Stimulated activated CD8-positive, alpha-beta memory T cell treated with anti-CD3 and anti-CD28 coated beads, Interleukin-7, amount 100 ng/mL, for 1 hour (primary cell): Measurements from ENCODE around the gene LTA.

Experiments used
- DNase-seq, 2 donors: peaks; one replicate each; pipeline ENCODE4 v3.0.0-alpha.2; 2020; ENCODE audit warnings: low read depth in 2 of 2

Gene LTA

DNA sequence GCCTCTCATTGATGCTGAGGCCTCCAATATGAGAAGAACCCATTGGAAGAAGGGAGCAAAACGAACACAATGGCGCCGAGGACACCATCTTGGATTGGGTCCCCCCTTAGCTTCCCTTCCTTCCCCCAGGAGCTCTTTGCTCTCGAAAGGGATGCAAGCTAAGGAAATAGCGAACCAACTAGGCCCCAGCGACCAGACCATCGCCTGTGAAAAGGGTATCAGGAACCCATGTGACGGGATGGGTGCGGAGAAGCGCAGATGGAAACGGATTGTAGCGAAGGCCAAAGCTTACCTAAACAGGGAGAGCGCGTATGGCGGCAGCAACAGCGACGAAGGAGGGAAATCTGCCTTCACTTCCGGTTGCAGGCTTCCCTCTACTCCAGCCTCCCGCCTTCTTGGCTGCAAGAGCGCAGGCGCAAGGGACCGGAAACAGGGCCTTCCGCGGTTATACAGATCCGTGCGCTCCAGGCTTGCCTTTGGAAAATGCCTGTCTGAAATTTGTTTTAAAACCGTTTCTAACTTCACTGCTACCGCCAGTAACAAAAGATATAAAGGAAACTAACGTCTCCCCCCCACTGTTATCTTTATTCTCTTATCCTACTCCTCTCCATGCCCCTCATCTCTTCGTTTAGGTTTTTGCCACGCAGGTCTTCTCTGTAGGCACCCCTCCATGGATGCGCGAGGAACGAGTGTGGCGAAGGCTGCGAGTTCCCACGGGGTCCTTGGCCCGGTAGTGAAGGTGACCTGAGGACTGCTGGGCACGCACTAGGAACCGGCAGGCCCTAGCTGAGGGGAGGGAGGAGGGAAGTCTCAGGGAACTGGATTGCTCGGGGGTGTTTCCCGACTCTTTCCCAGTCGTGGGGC is 30.2 kb upstream of the LTA start, which contains the start of gene DDX39B:
DDX39B (minus strand) TSS at position 346 of the 864 bp plus-strand sequence. CDS start 1,471 bp downstream, outside the sequence.
- DNase-seq: peak; percentile 83 to 87

- no peak for DNase-seq
Measured at GRCh38 chr6:31543639-31544038, 28.4 kb upstream of the LTA start.

- no peak for DNase-seq
Measured at GRCh38 chr6:31544676-31545075, 27.4 kb upstream of the LTA start.

DNA sequence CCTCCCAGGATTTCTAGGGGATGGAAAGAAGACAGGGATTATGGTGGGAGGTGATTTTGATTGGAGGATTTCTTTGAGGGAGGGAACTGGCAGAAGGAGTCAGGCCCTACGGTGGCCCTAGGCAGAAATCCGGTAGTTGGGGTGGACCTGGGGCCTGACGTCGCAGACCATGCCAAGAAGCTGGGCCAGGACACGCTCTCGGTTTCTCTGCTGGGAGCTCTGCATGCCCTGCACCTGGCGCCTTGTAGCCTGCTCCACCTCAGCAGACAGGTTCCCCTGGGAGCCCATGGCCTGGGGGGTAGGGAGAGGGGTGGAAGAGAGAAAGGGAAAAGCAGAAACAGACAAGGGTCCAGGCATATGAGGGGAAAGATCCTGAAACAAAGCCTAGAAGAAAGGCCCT is 26.8 kb upstream of the LTA start:
- no peak for DNase-seq

GRCh38 chr6:31546339-31546957 is 25.6 kb upstream of the LTA start, which contains the start of gene ATP6V1G2:
Gene ATP6V1G2 (minus strand): TSS chr6:31546608. CDS start chr6:31546559, 49 bp downstream.
- DNase-seq: peak; percentile 55 to 73

- DNase-seq: peak; percentile 77 to 80
Measured at GRCh38 chr6:31546958-31547726, 24.9 kb upstream of the LTA start, which contains the start of gene NFKBIL1. Gene NFKBIL1 (plus strand): TSS chr6:31547608. CDS start chr6:31547695, 87 bp downstream.

DNA sequence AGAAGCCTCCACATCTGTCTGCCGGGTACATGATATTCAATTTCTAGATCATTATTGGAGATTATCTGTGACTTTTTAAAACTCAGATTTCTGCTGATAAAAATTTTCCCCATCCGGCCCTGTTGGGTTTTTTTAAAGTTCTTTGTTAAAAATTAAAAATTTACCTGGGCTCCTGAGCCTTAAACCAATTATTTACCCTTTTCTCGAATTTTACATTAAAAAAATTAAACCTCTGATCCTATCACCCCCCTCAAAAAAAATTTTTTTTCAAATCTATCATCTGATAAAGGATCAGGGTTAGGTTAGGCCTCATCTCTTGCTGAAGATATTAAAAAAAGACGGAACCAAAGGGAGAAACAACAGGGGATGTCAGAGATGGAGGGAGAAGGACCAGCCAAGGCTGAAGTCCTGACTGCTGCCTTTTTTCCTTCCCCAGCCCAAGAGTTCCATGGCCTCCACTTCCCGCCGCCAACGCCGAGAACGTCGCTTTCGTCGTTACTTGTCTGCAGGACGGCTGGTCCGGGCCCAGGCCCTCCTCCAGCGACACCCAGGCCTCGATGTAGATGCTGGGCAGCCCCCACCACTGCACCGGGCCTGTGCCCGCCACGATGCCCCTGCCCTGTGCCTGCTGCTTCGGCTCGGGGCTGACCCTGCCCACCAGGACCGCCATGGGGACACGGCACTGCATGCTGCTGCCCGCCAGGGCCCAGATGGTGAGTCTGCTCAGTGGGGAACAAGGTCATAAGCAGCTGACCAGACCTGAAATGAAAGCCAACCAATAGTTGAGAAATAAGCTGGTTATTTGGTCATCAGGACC is 24.2 kb upstream of the LTA start:
- DNase-seq: no peak

DNA sequence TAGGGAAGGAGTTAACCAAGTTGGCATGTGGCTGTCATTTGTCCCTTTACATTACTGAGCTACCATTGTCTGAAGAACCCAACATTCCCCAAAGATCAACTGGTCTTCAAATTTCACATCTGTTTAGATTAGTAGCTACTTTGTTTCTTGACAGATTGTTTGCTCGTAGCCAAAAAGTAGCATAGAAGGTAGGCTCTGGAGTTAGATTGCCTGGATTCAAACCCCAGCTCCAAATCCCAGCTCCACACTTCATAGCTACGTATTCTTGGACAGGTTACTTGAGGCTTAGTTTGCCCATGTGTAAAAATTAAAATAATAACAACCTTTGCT is 23.6 kb upstream of the LTA start:
- DNase-seq: no peak

- DNase-seq: peak; percentile 28 to 35
Measured at GRCh38 chr6:31551371-31551770, 20.7 kb upstream of the LTA start.

DNA sequence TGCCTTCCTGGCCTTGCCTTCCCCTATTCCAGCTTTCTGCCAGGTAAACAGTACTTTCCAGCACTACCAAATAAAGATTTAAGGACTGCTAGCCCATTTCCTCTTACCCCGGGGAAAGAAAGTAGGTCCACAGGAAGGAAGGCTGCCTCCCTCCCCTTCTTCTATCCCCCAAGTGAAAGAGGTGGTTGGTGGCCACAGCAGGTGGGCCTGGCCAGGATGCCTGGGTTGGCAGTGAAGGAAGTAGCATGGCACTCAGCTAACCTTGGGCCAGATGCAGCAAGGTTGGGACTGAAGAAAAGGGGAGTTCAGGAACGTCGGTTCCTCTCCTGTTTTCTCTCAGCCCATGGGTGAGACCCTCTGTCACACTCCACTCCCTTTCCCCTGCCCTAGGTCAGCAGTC is 15.8 kb upstream of the LTA start:
- no peak for DNase-seq

DNA sequence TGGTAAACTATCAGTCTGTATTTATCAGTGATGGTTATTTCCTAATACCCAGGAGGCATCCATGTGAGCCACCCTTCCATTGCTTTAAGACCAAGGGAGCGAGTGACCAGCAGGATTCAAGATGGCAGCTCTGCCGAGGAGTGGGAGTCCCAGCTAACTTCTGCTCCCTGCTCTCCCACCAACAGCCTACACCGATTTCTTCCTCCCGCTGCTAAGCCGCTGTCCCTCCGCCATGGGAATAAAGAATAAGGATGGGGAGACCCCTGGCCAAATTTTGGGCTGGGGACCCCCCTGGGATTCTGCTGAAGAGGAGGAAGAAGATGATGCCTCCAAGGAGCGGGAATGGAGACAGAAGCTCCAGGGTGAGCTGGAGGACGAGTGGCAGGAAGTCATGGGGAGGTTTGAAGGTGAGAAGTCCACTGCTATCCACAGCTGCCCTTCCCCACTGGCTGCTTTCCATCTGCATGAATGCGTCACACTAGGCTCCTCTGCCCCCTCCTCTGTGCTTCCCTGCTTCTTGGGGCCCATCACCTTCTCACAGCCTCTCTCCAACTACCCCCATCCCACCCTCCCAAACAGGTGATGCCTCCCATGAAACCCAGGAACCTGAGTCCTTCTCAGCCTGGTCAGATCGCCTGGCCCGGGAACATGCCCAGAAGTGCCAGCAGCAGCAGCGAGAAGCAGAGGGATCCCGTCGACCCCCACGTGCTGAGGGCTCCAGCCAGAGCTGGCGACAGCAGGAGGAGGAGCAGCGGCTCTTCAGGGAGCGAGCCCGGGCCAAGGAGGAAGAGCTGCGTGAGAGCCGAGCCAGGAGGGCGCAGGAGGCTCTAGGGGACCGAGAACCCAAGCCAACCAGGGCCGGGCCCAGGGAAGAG is 14.4 kb upstream of the LTA start:
- DNase-seq: no peak

- DNase-seq: no peak
Measured at GRCh38 chr6:31558318-31558625, 13.8 kb upstream of the LTA start.

GRCh38 chr6:31558631-31559500 is 13.2 kb upstream of the LTA start:
- peak in 1 of 2 donors; percentile 38 for DNase-seq

DNA sequence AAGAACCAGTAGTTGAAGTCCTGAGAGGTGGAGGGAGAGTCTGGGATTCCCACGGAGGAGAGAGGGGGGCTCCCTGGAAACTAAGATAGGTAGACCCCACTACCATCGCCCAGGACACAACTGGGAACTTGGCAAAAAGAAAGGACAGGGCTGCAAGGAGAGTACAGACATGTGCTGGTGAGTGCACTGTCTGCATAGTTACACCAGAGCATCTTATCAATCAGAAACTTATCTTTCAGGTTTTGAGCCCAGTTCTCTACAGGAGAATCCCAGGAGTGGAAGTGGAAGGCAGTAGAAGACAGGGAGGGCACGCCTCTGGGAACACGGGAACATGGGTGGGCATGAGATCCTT is 12.5 kb upstream of the LTA start:
- DNase-seq: no peak

DNA sequence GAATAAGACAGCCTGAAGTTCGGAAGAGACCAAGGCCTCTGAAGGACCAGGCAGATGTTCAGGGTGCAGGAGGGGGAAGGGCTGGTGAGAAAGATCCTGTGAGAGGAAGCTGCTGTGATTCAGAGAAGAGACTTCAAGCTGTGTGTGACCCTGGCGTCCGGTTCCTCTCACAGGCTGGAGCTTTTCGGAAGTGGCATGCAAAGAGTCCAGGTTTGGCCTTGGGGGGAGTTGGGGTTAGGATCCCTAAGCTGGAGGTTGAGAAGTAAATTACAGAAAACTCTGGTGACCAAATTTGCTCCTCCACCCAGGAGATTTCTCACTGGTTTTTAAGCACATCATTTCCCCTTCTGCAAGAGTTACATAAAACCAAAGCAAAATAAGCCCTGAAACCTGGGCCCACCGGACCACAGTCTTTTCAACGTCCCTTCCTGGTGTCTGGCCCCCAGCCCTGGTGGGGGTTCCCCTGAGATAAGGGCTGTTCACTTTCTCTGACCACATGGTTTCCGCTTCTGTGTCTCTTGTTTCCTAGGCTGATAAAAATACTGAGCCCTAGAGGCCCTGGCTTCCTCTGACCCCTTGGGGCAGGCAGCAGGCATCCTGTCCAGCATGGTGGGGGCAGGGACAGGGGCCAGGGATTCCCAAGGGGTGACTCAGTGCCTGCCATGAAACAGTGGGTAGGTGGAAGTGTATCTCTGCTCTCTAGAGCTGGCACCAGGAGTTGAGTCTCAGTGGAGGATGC is 12.0 kb upstream of the LTA start:
- DNase-seq: no peak

- no peak for DNase-seq
Measured at GRCh38 chr6:31560697-31561058, 11.4 kb upstream of the LTA start.

DNA sequence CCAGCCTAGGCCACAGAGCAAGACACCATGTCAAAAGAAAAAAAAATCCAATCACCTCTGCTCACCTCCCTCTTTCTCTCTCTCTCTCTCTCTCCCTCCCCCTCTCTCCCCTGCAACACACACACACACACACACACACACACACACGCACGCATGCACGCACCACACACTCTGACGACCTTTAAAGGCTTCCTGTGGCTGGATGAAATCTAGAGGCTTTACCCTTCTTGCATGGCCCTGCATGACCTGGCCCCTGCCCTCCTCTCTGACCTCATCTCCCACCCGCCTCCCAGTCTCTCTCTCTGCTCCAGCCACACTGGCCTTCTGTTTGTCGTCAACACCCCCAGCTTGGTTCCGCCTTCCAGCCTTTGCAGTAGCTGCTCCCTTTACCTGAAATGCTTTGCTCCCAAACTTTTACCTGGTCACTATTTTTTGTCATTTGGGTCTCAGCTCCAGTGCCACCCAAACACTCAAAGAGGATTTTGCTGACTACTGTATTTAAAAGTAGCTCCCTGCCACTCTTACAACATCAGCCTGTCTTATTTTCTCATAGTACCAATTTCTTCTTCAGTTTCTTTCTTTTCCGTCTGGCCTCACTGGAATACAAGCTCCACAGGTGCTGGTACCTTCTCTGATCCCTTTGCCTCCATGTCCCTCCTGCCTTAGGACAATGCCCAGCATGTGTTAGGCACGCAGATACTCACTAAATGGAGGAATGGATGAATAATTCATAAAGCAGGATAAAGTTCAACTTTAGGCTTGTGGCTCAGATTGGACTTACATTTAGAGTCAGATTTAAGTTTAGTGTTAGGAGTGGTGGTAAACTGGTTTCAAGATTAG is 4.3 kb upstream of the LTA start:
- DNase-seq: no peak

DNA sequence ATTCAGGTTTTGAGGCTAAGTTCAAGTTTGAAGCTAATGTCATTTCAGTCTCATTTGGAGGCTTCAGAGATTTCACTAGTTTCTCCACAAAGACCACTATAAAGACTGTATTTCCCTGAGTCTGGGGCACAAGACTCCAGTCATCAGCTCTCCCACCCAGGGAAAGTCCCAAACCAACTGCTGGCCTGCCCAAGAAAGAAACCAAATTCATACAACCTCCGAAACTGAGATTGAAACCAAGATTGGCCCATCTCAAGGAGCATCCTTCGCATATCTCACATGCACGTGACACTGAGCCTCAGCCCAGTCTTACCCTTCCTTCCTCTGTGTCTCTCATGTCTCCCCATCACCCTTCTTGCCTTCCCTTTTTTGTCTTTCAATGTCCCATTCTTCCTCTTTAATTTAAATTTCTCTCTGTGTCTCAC is 3.5 kb upstream of the LTA start:
- DNase-seq: no peak
